Tibial nerve (tissue), 4 donors: ENCODE results near the gene DYNC2I2. TPM values are rescaled to one million over a fixed set of nuclear protein-coding genes. Genes with fewer than 3 reads are reported as not detected.

Experiments used
- DNase-seq, 2 donors: peaks; one replicate each; pipeline ENCODE4 v3.0.0-alpha.2; 2019; ENCODE audit warnings: low spot score in 2 of 2
- H3K27ac ChIP-seq, 4 donors: fragments of 200-600 bp; sonication (generic) in 3 of 4; one replicate each; pipeline ENCODE4 v1.5.1; 2017 to 2019; ENCODE audit warnings: mild to moderate bottlenecking in 1 of 4
- H3K27me3 ChIP-seq, 2 donors: fragments of 200-600 bp; sonication (generic) in 1 of 2; one replicate each; pipeline versions ENCODE4 v1.5.1 to v1.6.0; 2017 to 2019
- H3K36me3 ChIP-seq, 3 donors: fragments of 200-600 bp; sonication (generic); one replicate each; pipeline ENCODE4 v1.5.1; 2018 to 2019
- H3K4me1 ChIP-seq, 4 donors: fragments of 200-600 bp; sonication (generic) in 3 of 4; one replicate each; pipeline ENCODE4 v1.5.1; 2017 to 2019
- H3K4me3 ChIP-seq, 4 donors: fragments of 200-600 bp; sonication (generic) in 3 of 4; one replicate each; pipeline ENCODE4 v1.5.1; 2017 to 2019; ENCODE audit warnings: mild to moderate bottlenecking in 1 of 4, moderate library complexity in 1 of 4
- H3K9me3 ChIP-seq, 4 donors: fragments of 200-600 bp; sonication (generic) in 3 of 4; one replicate each; pipeline ENCODE4 v1.5.1; 2017 to 2019
- CTCF ChIP-seq, 5 experiments: fragments of 200-600 bp in 3 of 5; fragments of 450-650 bp in 2 of 5; sonication (generic) in 3 of 5; IDR thresholded peaks; one replicate each; pipeline ENCODE4 v1.5.1; 2016 to 2019; ENCODE audit warnings: antibody characterized with exemption in 5 of 5, mild to moderate bottlenecking in 3 of 5, moderate library complexity in 2 of 5
- EP300 ChIP-seq, 2 donors: sonication (generic); formaldehyde crosslinking; IDR thresholded peaks; one replicate each; pipeline ENCODE4 v1.6.1; 2017; ENCODE audit warnings: antibody characterized with exemption in 2 of 2, mild to moderate bottlenecking in 1 of 2
- POLR2A ChIP-seq, 2 donors: fragments of 450-650 bp; IDR thresholded peaks; one replicate each; pipeline ENCODE4 v1.6.1; 2017; ENCODE audit warnings: antibody characterized with exemption in 2 of 2, mild to moderate bottlenecking in 2 of 2, moderate library complexity in 2 of 2
- WGBS, 2 donors: methylation state at CpG; one replicate each; pipeline ENCODE4 v1.1.5; 2018; 5-methylcytosine and 5-hydroxymethylcytosine counted together
- total RNA-seq, 4 donors: library from RNA; depleted of rRNA; stranded (reverse); fragments of >200 nt; gene quantifications; one replicate each; pipeline ENCODE4 v1.1.0, GENCODE V29; 2016

The DYNC2I2 gene
- total RNA-seq, 4 donors from 2014 or later, result 53.8 to 117 (median 111) TPM

GRCh38 chr9:128637656-128638055, 19.0 kb downstream of the DYNC2I2 start:
- no peak overlapping the region for H3K4me3 ChIP-seq
- TF ChIP-seq EP300 (IDR thresholded peaks at IDR 0.05) (no peak), POLR2A (IDR thresholded peaks at IDR 0.05) (no peak), CTCF (IDR thresholded peaks at IDR 0.05) (no peak)
- H3K27ac ChIP-seq, result peak overlapping the region in 2 of 4 donors; percentile 92 to 95
- H3K4me1 ChIP-seq, result peaks cover 0 to 39% (median 18%) of the 10 kb centered on the region in 4 donors
- H3K36me3 ChIP-seq, result peaks cover 0 to 53% (median 12%) of the 10 kb centered on the region in 3 donors
- DNase-seq, result no peak
- H3K27me3 ChIP-seq, result no peaks in the 10 kb centered on the region
- H3K9me3 ChIP-seq, result no peaks in the 10 kb centered on the region
- WGBS, 2 donors, result 56 to 67% methylated on average over 9 to 10 of the region's 10 CpGs

GRCh38 chr9:128636556-128637530, 19.8 kb downstream of the DYNC2I2 start:
- Histone ChIP-seq H3K27me3 (no peaks in the 10 kb centered on the region), H3K9me3 (no peaks in the 10 kb centered on the region), H3K27ac (peak overlapping the region; percentile 84 to 95 (median 90)), H3K36me3 (peaks cover 0 to 61% (median 20%) of the 10 kb centered on the region in 3 donors), H3K4me1 (peaks cover 0 to 39% (median 18%) of the 10 kb centered on the region in 4 donors), H3K4me3 (no peak overlapping the region)
- WGBS, 2 donors, result 76% methylated on average over 15 to 20 of the region's 20 CpGs
- TF ChIP-seq EP300 (IDR thresholded peaks at IDR 0.05), result no peak
- TF ChIP-seq POLR2A (IDR thresholded peaks at IDR 0.05), result no peak
- no peak for TF ChIP-seq CTCF (IDR thresholded peaks at IDR 0.05)
- no peak for DNase-seq

GRCh38 chr9:128636024-128636390, 20.6 kb downstream of the DYNC2I2 start:
- WGBS, 2 donors, result 50 to 75% methylated on average over 10 of the region's 16 CpGs
- H3K9me3 ChIP-seq, result no peaks in the 10 kb centered on the region
- peak in 1 of 5 experiments; percentile 21 for TF ChIP-seq CTCF (IDR thresholded peaks at IDR 0.05)
- no peak for TF ChIP-seq POLR2A (IDR thresholded peaks at IDR 0.05)
- H3K27me3 ChIP-seq, result no peaks in the 10 kb centered on the region
- H3K27ac ChIP-seq, result peak overlapping the region; percentile 84 to 95 (median 90)
- no peak for DNase-seq
- peaks cover 0 to 69% (median 23%) of the 10 kb centered on the region in 3 donors for H3K36me3 ChIP-seq
- peaks cover 0 to 35% (median 18%) of the 10 kb centered on the region in 4 donors for H3K4me1 ChIP-seq
- no peak overlapping the region for H3K4me3 ChIP-seq

GRCh38 chr9:128635266-128636023, 21.2 kb downstream of the DYNC2I2 start:
- TF ChIP-seq CTCF (IDR thresholded peaks at IDR 0.05) (peak; percentile 60 to 84 (median 68)), EP300 (IDR thresholded peaks at IDR 0.05) (peak in 1 of 2 donors; percentile 76), POLR2A (IDR thresholded peaks at IDR 0.05) (no peak)
- DNase-seq, result peak; percentile 54 to 59
- Histone ChIP-seq H3K9me3 (no peaks in the 10 kb centered on the region), H3K27ac (peak overlapping the region; percentile 84 to 95 (median 90)), H3K4me1 (peaks cover 0 to 35% (median 18%) of the 10 kb centered on the region in 4 donors), H3K4me3 (peak overlapping the region in 1 of 4 donors; percentile 17), H3K36me3 (peaks cover 0 to 71% (median 23%) of the 10 kb centered on the region in 3 donors), H3K27me3 (no peaks in the 10 kb centered on the region)
- 21 to 34% methylated on average over 8 to 18 of the region's 20 CpGs for WGBS, 2 donors
